ENCODE measurements around the gene NOL6.
A peak's percentile ranks its signal among the peaks of the same experiment; 100 is the strongest.

Gene NOL6

DNA sequence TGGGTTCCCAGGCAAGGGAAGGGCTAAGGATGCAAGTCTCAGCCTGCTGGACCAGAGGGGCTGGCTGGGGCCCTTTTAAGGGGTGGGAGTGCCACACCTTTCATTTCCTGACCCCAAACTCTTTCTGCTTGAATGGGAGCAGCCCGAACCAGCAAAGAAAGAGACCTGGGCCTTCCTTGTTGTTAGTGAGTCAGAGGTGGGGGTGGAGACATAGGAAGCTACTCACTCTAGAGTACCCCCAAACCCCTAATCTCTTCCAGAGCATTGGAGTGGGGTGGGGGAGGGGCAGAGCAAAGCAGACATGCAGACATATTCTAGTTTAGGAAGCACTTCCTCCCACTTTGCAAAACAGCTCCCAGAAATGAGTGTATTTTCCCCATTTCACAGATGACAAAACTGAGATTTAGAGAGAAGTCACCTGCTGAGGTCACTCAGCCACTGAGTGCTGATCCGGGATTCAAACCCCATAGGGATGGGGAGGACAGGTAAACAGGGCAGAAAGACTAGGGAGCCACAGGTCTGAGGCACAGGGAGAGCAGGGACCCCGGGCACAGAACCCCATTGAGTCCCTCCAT is 20.4 kb downstream of the NOL6 start:
- H3K27ac ChIP-seq: no peak overlapping the region

DNA sequence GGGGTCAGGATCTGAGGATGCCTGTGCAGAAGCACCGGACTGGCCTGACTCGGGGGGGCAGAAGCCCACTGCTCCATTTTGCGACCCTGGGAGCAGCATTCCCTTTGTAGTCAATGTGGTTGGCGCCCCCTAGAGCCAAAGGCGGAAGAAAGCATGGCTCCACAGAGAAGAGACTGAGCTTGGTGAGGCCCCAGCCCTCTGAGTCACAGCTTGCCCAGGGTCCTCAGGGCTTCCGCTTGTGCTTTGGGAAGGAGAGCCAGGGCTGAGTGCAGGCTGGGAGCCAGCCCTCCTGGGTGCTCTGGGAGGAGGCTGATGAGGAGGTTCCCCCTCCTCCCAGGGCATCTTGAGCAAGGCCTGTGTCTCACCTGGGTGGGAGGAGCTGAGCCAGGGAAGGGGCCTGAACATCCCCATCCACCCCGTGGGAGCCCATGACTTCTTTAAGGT is 20.9 kb downstream of the NOL6 start:
- H3K27ac ChIP-seq: no peak overlapping the region
- TF ChIP-seq, protein P1, sequence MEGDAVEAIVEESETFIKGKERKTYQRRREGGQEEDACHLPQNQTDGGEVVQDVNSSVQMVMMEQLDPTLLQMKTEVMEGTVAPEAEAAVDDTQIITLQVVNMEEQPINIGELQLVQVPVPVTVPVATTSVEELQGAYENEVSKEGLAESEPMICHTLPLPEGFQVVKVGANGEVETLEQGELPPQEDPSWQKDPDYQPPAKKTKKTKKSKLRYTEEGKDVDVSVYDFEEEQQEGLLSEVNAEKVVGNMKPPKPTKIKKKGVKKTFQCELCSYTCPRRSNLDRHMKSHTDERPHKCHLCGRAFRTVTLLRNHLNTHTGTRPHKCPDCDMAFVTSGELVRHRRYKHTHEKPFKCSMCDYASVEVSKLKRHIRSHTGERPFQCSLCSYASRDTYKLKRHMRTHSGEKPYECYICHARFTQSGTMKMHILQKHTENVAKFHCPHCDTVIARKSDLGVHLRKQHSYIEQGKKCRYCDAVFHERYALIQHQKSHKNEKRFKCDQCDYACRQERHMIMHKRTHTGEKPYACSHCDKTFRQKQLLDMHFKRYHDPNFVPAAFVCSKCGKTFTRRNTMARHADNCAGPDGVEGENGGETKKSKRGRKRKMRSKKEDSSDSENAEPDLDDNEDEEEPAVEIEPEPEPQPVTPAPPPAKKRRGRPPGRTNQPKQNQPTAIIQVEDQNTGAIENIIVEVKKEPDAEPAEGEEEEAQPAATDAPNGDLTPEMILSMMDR (IDR thresholded peaks at IDR 0.05): peak; percentile 96
- no peak for TF ChIP-seq ZFX (IDR thresholded peaks at IDR 0.05; ENCODE audit: borderline replicate concordance)

More for the DNA sequence above, 20.4 kb downstream of the NOL6 start:
- TF ChIP-seq, protein P1 (IDR thresholded peaks at IDR 0.05): no peak
- TF ChIP-seq ZFX (IDR thresholded peaks at IDR 0.05; ENCODE audit: borderline replicate concordance): no peak

GRCh38 chr9:33450621-33451146 is 23.0 kb downstream of the NOL6 start:
- TF ChIP-seq ZFX (IDR thresholded peaks at IDR 0.05; ENCODE audit: borderline replicate concordance): no peak
- no peak overlapping the region for H3K27ac ChIP-seq

GRCh38 chr9:33449715-33450114 is 24.0 kb downstream of the NOL6 start:
- TF ChIP-seq, protein P1 (IDR thresholded peaks at IDR 0.05): no peak
- no peak for TF ChIP-seq ZFX (IDR thresholded peaks at IDR 0.05; ENCODE audit: borderline replicate concordance)
- H3K27ac ChIP-seq: no peak overlapping the region

DNA sequence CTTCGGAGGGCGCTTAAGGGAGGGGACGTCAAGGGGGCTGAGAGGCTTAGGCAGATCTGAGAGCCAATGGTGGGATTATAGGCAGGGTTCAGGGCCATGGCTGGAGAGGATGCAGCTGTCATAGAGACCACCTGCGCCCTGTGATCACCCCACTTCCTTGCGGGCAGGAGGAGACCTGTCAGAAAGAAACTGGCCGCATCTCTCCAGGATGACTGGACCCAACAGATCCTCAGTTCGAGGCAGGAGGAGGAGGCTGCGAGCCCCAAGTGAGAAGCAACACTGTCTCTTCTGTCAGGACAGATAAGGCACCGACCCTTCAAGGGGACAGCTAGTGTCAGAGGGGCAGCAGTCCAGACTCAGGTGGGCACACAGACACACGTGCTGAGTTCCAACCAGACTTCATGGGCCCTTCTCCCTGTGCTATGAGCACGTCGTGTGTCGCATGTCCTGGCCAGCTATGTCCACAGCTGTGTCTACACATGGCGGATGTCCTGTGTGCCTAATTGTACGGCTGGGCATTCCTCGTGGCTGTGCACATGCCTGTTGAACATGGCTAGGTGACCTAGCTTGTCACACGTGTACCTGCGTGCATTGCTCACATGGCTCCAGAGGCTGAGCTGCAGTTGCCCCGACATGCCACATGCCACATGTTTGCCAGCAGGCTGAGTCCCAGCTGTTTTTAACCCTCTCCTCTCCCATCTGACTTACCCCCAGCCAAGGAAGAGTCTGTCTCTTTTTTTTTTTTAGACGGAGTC is 25.7 kb downstream of the NOL6 start:
- peak overlapping the region; percentile 82 for H3K27ac ChIP-seq
- no peak for TF ChIP-seq ZFX (IDR thresholded peaks at IDR 0.05; ENCODE audit: borderline replicate concordance)
- TF ChIP-seq, protein P1 (IDR thresholded peaks at IDR 0.05): no peak

- TF ChIP-seq, protein P1 (IDR thresholded peaks at IDR 0.05): peak; percentile 89
- no peak for TF ChIP-seq ZFX (IDR thresholded peaks at IDR 0.05; ENCODE audit: borderline replicate concordance)
- peak within 1 kb of the TSS; percentile 82 for H3K27ac ChIP-seq
These were observed 26.6 kb downstream of the NOL6 start, which contains the start of gene AQP3 for GRCh38 chr9:33446946-33447798. TSS of gene AQP3 (minus strand) at chr9:33447593. CDS start at chr9:33447530, 63 bp downstream.

GRCh38 chr9:33446240-33446945 is 27.3 kb downstream of the NOL6 start:
- peak overlapping the region; percentile 82 for H3K27ac ChIP-seq
- no peak for TF ChIP-seq ZFX (IDR thresholded peaks at IDR 0.05; ENCODE audit: borderline replicate concordance)
- TF ChIP-seq, protein P1 (IDR thresholded peaks at IDR 0.05): no peak

Data from 22Rv1 (cell line).